Measurements from ENCODE around the gene NRP1.
A peak's percentile ranks its signal among the peaks of the same experiment; 100 is the strongest.

The NRP1 gene

GRCh38 chr10:33347211-33347610 is 12.7 kb upstream of the NRP1 start:
- DNase-seq, result no peak

GRCh38 chr10:33345236-33345635 is 10.8 kb upstream of the NRP1 start:
- no peak for DNase-seq

GRCh38 chr10:33344676-33345075 is 10.2 kb upstream of the NRP1 start:
- no peak for DNase-seq

DNA sequence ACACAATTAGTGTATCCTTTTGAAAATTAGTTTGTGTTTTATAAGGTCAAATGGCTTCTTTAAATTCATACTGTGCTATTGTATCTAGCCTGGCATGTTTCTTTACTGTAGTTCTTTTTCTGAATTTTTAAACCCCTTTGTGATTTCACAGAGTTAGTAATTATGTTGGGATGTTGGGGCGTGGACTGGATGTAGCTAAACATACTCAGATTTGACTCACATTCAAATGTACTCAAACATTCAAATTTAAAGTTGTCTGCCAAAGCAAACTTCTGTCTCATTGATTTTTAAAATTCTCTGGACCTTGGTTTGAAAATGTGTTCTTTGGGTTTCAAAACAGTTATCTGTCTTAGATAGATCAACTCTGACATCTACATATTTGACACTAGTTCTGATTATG is 7.2 kb upstream of the NRP1 start:
- DNase-seq, result no peak

DNA sequence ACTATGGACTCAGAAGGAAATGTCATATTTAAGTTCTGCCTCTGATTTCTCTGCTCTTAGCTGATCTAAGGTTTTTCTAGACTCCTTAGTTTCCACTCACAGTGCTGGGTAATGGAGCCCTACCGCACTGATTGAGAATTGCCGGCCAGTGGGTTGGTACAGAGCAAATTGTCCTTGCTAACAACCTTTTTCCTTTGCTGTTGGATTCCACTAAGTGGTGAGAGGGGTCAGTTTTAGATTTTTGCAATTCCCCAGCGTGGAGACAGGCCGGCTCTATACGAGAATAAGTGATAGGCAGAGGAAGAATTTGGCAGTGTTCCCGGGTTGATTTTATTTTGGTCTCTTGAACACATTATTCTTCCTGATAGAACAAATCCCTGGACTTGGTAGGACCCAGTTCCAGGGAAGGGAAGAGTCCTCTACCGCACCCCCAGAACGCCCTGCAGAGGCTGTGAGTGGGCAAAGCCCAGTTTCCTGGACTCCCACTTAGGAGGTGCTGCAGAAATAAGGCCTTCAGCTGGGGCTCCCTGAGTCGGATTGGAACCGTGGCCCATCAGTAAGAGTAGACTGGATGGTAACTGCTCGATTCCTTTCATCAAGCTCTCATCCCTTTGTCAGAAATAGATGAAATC is 3.0 kb upstream of the NRP1 start:
- no peak for DNase-seq

- no peak for DNase-seq
Observed at GRCh38 chr10:33336582-33337325, 2.3 kb upstream of the NRP1 start.

DNA sequence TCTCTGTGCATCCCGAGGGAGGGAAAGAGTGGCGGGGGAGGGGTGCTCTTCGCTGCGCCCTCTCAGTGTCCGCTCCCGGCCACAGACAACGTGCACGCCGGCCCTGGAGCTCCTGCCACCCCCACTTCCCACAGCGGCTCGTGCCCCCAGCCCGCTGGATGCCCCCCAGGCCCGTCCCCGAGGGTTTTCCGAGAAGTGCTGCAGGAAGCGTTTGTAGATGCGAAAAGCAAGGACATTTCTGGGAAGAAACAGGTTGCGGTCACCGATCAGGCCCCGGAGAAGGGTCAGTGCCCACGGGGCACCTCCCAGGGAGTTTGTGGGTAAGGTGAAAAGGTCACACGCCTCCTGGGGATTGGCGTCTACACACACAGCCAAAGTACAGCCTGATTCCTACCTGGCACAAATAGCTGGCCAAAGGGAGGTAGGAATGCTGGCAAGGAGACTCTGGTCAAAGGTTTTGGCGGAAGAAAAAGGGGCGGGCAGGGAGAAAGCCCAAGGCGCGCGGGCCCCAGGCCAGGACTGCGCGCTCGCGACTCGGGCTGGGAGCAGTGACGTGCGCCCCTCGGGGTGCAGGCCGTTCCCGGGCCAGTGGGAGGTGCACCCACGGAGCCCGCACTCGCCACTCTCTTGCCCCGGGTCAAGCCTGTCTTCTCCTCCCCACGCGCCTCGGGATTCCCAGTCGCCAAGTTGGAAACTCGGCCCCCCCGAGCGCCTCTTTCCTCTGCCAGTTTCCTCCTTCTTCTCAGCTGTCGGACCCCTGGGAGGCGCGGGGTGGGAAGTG is 1.5 kb upstream of the NRP1 start:
- peak in 1 of 6 experiments; percentile 6 for DNase-seq

GRCh38 chr10:33335551-33335800 is 1.0 kb upstream of the NRP1 start:
- DNase-seq, result peak in 1 of 6 experiments; percentile 3

- peak in 3 of 6 experiments; percentile 2 to 37 (median 20) for DNase-seq
Observed at GRCh38 chr10:33334805-33335550, 511 bp upstream of the NRP1 start.

DNA sequence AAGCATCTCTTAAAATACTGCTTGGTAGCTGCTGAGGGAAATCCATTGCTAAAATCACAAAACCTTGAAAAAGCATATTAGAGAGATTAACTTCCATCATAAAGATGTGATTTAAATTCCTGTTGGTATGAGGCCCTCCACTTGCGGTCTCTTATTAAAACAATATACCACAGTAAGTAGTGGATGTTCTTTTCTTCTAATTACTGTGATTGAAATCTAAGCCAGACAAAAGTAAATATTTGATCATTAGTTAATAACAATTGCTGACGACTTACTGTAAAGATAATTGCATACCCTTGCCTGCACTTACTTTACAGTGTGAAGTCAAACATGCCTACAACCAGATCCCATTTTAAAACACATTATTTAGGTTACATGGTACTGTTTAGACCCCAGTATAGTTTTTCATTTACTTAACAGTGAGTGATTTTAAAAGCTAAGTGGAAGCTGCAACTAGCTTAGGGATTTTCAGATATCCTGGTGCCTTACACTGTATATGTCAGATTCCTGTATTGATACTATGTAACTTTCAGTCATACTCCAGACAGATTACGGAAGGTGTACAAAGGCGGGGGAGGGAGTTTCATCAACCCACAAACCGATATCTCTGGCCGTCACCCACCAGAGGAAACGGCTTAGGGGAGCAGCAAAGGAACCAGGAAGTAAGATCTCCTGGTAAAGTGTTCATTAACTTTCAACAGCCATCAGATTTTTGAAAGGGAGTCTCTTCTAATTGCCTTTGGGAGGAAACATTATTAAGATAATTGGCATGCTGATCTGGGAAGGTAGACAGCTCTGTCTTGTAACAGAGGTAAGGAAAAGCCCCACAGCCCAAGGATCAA is 986 bp downstream of the NRP1 start:
- DNase-seq, result peak in 3 of 6 experiments; percentile 1 to 28 (median 20)

DNA sequence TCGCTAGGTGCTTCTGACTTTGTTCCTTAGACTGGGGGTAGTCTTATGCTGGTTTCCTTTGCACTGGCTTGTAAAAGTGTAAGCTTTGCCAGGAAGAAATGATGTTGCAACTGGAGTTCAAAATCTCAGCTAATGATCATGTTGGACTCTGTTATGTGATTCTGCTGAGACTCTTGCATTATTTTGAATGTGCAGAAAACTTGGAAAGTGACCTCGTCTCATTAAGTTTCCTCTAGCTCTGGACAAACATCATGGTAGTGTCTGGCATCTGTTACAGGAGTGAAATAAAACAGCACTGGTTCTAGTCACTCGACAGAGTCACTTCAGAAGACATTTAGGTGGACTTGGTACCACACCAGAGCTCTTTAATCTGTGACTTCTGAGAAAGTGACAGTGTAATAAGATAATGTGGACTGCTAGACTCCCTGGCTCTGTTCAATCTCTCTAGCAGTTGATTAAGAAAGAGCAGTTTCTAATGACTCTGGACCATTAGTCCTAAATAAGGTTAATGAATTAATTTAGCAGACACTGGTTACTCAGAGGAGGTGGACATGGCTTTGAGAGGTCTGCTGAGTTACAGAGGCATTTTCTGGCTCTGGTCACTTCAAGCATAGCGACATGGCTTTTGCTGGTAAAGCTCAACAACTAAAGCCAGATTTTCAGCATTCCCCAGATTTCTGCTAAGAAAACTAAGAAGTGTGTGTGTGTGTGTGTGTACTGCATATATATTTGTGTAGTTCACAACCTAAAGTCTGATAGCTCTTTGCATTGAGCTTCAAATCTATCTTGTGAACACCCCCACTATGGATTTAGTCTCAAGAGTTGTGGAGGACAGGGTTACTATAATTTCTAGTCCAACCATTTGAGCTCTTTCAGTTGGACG is 2.0 kb downstream of the NRP1 start:
- DNase-seq, result no peak

DNA sequence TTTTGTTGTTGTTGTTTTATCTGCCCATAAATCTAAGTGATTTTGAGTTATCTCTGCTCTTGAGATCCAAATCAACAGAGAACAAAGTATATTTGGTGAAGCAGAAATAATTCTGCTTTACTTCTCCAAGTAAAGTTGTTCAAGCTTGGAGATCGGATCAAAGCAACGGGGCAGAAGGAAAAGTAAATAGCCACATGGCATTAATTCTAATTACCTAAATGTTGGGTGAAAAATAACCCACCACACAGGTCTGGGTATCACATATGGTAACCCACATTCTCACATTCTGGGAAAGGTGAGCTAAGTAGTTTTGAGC is 3.1 kb downstream of the NRP1 start:
- no peak for DNase-seq

- DNase-seq, result peak; percentile 8 to 64 (median 48)
Observed at GRCh38 chr10:33330543-33331378, 3.7 kb downstream of the NRP1 start.

DNA sequence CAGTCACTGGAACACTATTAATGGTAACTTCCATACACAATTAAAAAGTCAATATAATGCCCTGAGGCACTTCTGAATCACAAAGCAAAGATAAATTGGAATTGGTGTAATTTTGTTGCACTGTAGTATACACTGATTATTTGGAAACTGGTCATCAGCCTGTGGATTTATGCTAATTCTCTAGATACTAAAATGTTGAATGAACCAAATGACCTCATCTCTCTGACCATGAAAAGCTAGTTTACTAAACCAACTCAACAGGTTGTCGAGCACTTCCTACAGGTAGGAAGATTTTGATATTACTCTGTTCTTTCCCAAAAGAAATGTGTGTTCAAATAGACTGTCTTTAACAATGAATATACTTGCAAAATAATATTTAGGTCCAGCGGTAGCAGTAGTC is 5.3 kb downstream of the NRP1 start:
- DNase-seq, result no peak

- no peak for DNase-seq
Observed at GRCh38 chr10:33328253-33328652, 6.2 kb downstream of the NRP1 start.

- DNase-seq, result no peak
Observed at GRCh38 chr10:33327751-33328150, 6.7 kb downstream of the NRP1 start.

- DNase-seq, result no peak
Observed at GRCh38 chr10:33326933-33327332, 7.5 kb downstream of the NRP1 start.

DNA sequence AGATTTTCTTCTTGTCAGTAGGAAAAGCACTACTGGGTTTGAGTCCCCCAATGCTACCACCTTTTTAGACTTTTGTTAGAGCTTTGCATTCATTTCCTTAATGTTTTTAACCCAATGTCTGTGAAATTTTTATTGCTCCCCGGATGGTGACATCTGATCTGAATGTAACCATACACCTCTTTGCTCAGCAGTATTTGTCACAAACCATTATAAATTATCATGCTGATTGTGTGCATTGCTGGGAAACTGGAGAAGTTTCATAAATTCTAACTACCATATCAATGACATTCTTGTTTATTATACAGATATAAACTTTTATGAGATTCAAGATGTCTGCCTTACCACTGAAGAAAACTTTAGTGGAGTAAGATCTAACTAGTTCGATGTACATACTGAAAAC is 8.5 kb downstream of the NRP1 start:
- no peak for DNase-seq

GRCh38 chr10:33323721-33324120 is 10.7 kb downstream of the NRP1 start:
- no peak for DNase-seq

- no peak for DNase-seq
Observed at GRCh38 chr10:33321516-33321915, 13.0 kb downstream of the NRP1 start.

GRCh38 chr10:33320288-33320687 is 14.2 kb downstream of the NRP1 start:
- DNase-seq, result no peak
